Adrenal gland (tissue), 12 donors: ENCODE measurements around the gene RGS2. TPM values are rescaled to one million over a fixed set of nuclear protein-coding genes. Genes with fewer than 3 reads are reported as not detected.

Source experiments
- DNase-seq, 7 donors: peaks; one replicate each; pipeline ENCODE4 v3.0.0-alpha.2; 2019 to 2020
- H3K27ac ChIP-seq, 5 donors: fragments of 200-600 bp; sonication (generic) in 4 of 5; 1 replicate in 3 of 5; 2 replicates in 2 of 5; pipeline versions ENCODE4 v1.5.1 to v1.8.0; 2016 to 2020; ENCODE audit warnings: mild to moderate bottlenecking in 1 of 5
- H3K27me3 ChIP-seq: fragments of 200-600 bp; 2 replicates; pipeline ENCODE4 v1.8.0; 2021
- H3K36me3 ChIP-seq, 2 donors: fragments of 200-600 bp; replicated peaks in 1 of 2; 1 replicate in 1 of 2; 2 replicates in 1 of 2; pipeline versions ENCODE4 v1.5.1 to v1.8.0; 2018 to 2022
- H3K4me1 ChIP-seq, 2 donors: fragments of 200-600 bp; replicated peaks in 1 of 2; 1 replicate in 1 of 2; 2 replicates in 1 of 2; pipeline versions ENCODE4 v1.5.1 to v1.8.0; 2018 to 2021
- H3K4me3 ChIP-seq, 4 donors: fragments of 200-600 bp; sonication (generic) in 3 of 4; one replicate each; pipeline ENCODE4 v1.5.1; 2016 to 2018
- H3K9me3 ChIP-seq, 3 donors: fragments of 200-600 bp; sonication (generic) in 1 of 3; replicated peaks in 1 of 3; 1 replicate in 2 of 3; 2 replicates in 1 of 3; pipeline versions ENCODE4 v1.5.1 to v1.8.0; 2016 to 2021
- POLR2A ChIP-seq, 2 donors: fragments of 450-650 bp; IDR thresholded peaks; one replicate each; pipeline ENCODE4 v1.6.1; 2017; ENCODE audit warnings: antibody characterized with exemption in 2 of 2, mild to moderate bottlenecking in 2 of 2, moderate library complexity in 1 of 2
- WGBS, 4 donors: extraction: QIAGEN DNeasy Blood & Tissue Kit in 2 of 4; methylation state at CpG; one replicate each; pipeline versions ENCODE4 v1.1.5 to v1.1.7; 2013 to 2017; 5-methylcytosine and 5-hydroxymethylcytosine counted together
- intact Hi-C, 2 donors: fragments of 100-400 bp; cut with DNase I; formaldehyde crosslinking; loops; one replicate each; pipeline versions ENCODE4 v1.14.1 to v1.15.0; 2022 to 2023
- polyA plus RNA-seq, 3 donors: library from polyadenylated mRNA; stranded (reverse); fragments of 200-250 nt in 2 of 3; fragments of 350-450 nt in 1 of 3; fragmentation: Illumina TruSeq in 1 of 3; extraction: RNeasy Lipid Tissue Mini Kit (QIAGEN cat#74804) in 1 of 3; gene quantifications; one replicate each; pipeline ENCODE4 v1.2.3, GENCODE V29; 2013 to 2014
- total RNA-seq, 9 donors: library from RNA; depleted of rRNA in 4 of 9; stranded (reverse); fragments of >200 nt in 4 of 9; fragments of 120-200 nt in 1 of 9; fragmentation: NEBNext Ultra II Directional in 1 of 9; extraction: Animal tissue kit (Norgen Biotek cat#: 25700) in 1 of 9; gene quantifications; one replicate each; pipeline versions ENCODE4 v1.1.0 to v1.2.4, GENCODE V29; 2013 to 2023
- TF ChIP-seq, protein P1 (sequence below), 6 experiments: fragments of 450-650 bp in 4 of 6; fragments of 200-600 bp in 2 of 6; sonication (generic) in 1 of 6; IDR thresholded peaks; 1 replicate in 5 of 6; 2 replicates in 1 of 6; pipeline versions ENCODE4 v1.5.1 to v1.8.0; 2016 to 2021; ENCODE audit warnings: antibody characterized with exemption in 6 of 6, mild to moderate bottlenecking in 2 of 6, moderate library complexity in 1 of 6
- donor health status: healthy with polysubstance abuse.
- donor health status: Bipolar disorder and iron deficiency.
- donor health status: DM: yes; HTN: yes; CAD: no.
- donor health status: DM: no; HTN: no; CAD: no.
- donor health status: DM: no; HTN: no; CAD: no.
- donor health status: DM: yes; HTN: yes; CAD: no.

RGS2 gene
- total and polyA plus RNA-seq, 12 donors: 96.9 to 476 (median 162) TPM

DNA sequence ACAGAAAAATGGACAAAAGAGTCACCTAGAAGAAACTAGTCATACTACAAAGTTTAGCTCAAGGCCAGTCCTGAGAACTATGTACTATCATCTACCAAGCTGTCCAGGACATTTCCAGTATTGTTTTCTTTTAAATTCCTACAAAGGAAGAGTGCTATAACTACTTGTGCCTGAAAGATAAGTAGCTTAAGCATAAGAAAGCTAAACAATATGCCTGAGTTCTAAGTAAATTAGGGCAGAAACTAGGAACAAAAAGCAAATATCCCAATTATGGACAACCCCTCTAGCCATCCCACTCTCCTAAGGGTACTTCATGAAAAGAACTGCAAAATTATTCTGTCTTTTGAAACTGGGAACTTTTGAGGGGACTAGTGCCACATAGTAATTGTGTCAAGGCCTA is 5.3 kb upstream of the RGS2 start:
- TF ChIP-seq POLR2A (IDR thresholded peaks at IDR 0.05): no peak
- TF ChIP-seq, protein P1, sequence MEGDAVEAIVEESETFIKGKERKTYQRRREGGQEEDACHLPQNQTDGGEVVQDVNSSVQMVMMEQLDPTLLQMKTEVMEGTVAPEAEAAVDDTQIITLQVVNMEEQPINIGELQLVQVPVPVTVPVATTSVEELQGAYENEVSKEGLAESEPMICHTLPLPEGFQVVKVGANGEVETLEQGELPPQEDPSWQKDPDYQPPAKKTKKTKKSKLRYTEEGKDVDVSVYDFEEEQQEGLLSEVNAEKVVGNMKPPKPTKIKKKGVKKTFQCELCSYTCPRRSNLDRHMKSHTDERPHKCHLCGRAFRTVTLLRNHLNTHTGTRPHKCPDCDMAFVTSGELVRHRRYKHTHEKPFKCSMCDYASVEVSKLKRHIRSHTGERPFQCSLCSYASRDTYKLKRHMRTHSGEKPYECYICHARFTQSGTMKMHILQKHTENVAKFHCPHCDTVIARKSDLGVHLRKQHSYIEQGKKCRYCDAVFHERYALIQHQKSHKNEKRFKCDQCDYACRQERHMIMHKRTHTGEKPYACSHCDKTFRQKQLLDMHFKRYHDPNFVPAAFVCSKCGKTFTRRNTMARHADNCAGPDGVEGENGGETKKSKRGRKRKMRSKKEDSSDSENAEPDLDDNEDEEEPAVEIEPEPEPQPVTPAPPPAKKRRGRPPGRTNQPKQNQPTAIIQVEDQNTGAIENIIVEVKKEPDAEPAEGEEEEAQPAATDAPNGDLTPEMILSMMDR (IDR thresholded peaks at IDR 0.05): no peak
- H3K9me3 ChIP-seq: no peaks in the 10 kb centered on the region
- no peaks in the 10 kb centered on the region for H3K27me3 ChIP-seq
- peaks cover 9 to 22% of the 10 kb centered on the region in 2 donors for H3K4me1 ChIP-seq
- no peak overlapping the region for H3K27ac ChIP-seq
- no peaks in the 10 kb centered on the region for H3K36me3 ChIP-seq
- no peak overlapping the region for H3K4me3 ChIP-seq
- no peak for DNase-seq
- intact Hi-C loops: loop anchor here (10.0 kb wide), 2 partner anchors 221 to 329 kb away; no protein-coding TSS in a partner anchor

DNA sequence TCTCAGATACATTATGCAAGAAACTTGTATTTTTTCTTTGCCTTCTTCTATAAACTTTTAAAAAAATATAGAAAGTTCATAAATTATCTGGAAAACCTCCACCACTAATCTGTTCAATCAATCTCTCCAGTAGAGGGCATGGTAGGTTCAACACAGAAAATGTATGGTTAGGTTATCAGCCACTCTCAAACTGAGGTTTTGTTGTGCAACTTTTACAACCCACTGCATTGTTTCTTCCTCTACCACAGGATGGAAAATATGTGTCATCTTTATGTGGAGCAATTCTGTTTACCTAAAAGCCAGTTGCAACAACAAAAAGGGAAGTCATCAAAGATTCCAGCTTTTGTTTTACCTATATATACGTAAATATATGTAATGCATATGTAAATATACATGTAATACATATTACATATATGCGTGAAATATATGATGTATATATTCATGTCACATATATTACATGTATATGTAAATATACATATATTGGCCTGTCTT is 3.0 kb upstream of the RGS2 start:
- no peaks in the 10 kb centered on the region for H3K27me3 ChIP-seq
- intact Hi-C loops: loop anchor here (10.0 kb wide), 2 partner anchors 219 to 331 kb away; no protein-coding TSS in a partner anchor
- H3K9me3 ChIP-seq: no peaks in the 10 kb centered on the region
- H3K4me1 ChIP-seq: peaks cover 9 to 27% of the 10 kb centered on the region in 2 donors
- peaks cover 0 to 8% of the 10 kb centered on the region in 2 donors for H3K36me3 ChIP-seq
- H3K27ac ChIP-seq: peak overlapping the region in 1 of 5 donors; percentile 97
- peak in 2 of 7 donors; percentile 21 to 43 for DNase-seq
- TF ChIP-seq POLR2A (IDR thresholded peaks at IDR 0.05): no peak
- TF ChIP-seq, protein P1 (IDR thresholded peaks at IDR 0.05): peak; percentile 33 to 74 (median 57)
- 69 to 74% (median 72%) methylated on average over 2 of the region's 2 CpGs for WGBS, 4 donors
- no peak overlapping the region for H3K4me3 ChIP-seq

- TF ChIP-seq, protein P1 (IDR thresholded peaks at IDR 0.05): peak in 5 of 6 experiments; percentile 17 to 48 (median 35)
- TF ChIP-seq POLR2A (IDR thresholded peaks at IDR 0.05): no peak
- peak in 3 of 7 donors; percentile 29 to 41 (median 33) for DNase-seq
- 24 to 35% (median 31%) methylated on average over 9 of the region's 9 CpGs for WGBS, 4 donors
- peak overlapping the region in 1 of 4 donors; percentile 71 for H3K4me3 ChIP-seq
- H3K27ac ChIP-seq: peak overlapping the region; percentile 70 to 97 (median 91)
- no peaks in the 10 kb centered on the region for H3K27me3 ChIP-seq
- H3K9me3 ChIP-seq: no peaks in the 10 kb centered on the region
- H3K4me1 ChIP-seq: peaks cover 9 to 35% of the 10 kb centered on the region in 2 donors
- H3K36me3 ChIP-seq: peaks cover 0 to 19% of the 10 kb centered on the region in 2 donors
- intact Hi-C loops: loop anchor here (10.0 kb wide), 2 partner anchors 217 to 333 kb away; no protein-coding TSS in a partner anchor
Measured at GRCh38 chr1:192807211-192808162, 1.4 kb upstream of the RGS2 start.

DNA sequence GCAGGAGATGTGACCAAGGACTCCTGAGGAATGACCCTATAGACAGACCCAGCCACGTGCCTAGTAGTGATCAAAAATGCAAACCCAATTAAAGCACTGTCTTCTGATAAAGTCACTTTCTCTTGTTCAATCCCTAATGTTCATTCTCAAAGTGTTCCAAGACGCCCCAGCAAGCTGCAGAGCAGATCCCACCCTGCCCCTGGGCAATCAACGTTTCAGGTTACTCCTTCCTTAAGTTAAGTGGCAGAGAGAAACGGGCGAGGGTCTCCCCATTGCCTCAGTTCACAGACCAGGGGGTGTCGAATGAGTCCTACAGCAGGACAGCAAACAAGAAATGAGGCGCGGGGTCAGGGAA is 699 bp upstream of the RGS2 start:
- 1 to 15% (median 7%) methylated on average over 2 to 8 of the region's 8 CpGs for WGBS, 4 donors
- intact Hi-C loops: loop anchor here (10.0 kb wide), 2 partner anchors 217 to 333 kb away; no protein-coding TSS in a partner anchor
- Histone ChIP-seq H3K27me3 (no peaks in the 10 kb centered on the region), H3K36me3 (peaks cover 0 to 19% of the 10 kb centered on the region in 2 donors), H3K4me3 (peak overlapping the region in 2 of 4 donors; percentile 21 to 71), H3K4me1 (peaks cover 9 to 35% of the 10 kb centered on the region in 2 donors), H3K9me3 (no peaks in the 10 kb centered on the region), H3K27ac (peak overlapping the region; percentile 61 to 97 (median 91))
- DNase-seq: no peak
- TF ChIP-seq, protein P1 (IDR thresholded peaks at IDR 0.05): no peak
- TF ChIP-seq POLR2A (IDR thresholded peaks at IDR 0.05): no peak
